Ramos (cell line): ENCODE data around the gene NAP1L4.

Experiments
- in situ Hi-C: fragments of 300-500 bp; cut with MboI; formaldehyde crosslinking; loops from one replicate; pipeline ENCODE4 v1.14.3; 2022; ENCODE audit warnings: low sequenced_read_pairs; ENCODE audit not compliant: unreplicated experiment

Gene NAP1L4

DNA sequence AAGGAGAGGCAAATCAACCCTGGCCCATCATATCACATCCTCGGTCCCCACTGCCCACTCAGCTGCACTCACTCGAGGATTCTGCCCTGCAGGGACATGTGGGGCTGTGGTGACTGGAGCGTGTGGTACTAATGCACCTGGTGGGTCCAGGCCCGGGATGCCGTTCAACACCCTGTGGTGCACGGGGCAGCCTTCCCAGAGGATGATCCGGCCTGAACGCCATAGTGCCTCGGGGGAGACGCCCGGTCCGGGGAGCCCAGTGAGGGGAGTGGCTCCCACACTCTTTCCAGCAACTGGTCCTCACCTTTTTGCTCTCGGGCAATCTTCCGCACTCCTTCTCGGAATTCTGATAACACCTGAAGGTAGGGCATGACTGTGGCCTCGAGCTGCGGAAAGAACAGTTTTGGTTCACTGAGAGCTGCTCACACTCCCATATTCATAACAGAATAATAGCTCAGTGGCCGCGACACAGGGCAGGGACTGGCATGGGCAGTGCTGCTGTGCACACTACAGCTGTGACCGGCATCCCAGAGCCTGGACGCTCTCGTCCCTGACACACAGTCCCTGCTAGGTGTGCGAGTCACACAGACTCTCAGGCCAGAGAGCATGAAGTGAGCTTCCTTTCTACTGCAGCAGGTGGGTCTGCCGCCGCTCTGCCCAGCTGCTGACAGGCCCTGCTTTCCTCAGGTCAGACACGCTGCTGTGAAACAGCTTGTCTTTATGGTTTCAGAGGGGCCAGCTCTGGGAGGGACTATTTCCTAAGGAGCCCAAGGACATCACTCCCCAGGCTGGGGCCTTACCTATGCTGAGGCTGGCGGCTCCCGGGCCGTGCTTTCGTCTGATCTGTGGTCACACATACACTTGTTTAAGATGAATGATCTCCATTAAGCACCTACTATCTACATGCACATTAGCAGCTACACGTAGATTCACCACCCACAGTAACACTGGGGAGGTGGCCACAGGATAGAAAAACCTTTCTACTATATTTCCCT lies 20.1 kb upstream of the NAP1L4 start:
- in situ Hi-C loops, result no loop called here

DNA sequence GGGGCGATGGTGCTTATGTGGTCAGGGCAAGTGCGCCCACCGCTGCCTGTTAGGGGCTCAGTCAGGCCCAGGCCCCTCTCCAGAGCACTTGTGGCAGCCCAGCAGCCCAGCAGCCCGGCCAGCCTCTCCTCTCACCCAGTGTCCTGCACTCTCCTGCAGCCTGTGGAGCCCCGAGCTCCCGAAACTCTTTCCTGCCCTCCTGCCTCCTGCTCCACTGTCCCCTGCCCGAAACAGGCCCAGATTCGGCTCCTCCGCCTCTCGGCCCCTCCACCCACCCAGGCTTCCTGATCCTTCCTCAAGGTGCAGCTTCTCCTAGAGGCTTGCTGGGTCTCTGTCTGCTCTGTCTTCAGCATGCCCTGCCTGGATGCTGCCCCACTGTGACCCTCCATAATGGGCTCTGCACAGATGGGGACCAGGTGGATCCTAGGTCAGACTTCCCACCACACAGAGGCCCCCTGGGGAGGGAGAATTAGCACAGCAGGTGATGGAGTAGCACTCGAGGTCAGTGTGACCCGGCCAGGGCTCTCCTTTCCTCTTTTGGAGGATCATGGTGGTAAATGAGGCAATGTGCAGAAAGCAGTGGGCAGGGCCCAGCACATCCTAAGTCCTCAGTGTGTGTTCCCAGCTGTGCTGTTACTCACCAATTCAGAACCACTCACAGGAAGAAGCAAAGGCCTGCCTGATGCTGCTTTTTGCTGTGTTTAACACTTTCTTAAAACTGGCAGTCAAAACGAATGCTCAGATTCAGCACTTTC lies 18.6 kb upstream of the NAP1L4 start:
- in situ Hi-C loops, result no loop called here

DNA sequence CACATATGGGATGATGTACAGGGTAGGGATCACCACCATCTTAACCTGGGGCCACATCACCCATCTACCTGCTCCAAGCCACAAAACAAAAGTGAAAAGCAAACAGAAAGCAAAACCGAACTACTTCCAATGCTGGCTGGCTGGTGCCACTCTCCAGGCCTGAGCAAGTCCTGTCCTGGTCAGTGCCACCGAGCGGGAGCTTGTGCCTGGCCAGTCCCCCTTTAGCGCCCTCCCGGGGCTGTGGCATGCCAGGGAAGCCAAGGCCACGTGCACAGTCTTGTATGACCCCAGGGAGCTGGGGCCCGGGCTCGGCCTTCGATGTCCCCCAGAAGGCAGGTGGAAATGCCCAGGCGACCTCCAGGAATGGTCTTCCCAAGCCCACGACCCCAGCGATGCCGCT lies 17.9 kb upstream of the NAP1L4 start:
- in situ Hi-C loops, result no loop called here

DNA sequence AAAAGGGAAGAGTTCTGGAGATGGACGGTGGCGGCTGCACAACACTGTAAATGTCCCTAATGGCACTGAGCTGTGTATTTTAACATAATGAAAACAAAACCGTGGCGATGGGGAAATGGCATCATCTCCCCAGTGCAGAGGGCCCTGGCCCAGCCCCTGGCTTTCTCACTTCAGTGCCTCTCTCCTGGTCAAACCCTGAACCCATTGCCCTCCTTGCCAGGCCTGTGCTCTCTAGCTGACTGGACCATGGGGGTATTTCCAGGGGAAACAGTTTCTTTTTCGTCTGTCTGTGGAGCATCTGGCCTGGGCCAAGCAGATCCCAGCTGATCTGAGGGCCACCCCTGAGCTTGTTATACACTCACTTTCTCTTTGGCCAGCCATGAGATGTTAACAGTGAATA lies 17.4 kb upstream of the NAP1L4 start:
- in situ Hi-C loops, result no loop called here

DNA sequence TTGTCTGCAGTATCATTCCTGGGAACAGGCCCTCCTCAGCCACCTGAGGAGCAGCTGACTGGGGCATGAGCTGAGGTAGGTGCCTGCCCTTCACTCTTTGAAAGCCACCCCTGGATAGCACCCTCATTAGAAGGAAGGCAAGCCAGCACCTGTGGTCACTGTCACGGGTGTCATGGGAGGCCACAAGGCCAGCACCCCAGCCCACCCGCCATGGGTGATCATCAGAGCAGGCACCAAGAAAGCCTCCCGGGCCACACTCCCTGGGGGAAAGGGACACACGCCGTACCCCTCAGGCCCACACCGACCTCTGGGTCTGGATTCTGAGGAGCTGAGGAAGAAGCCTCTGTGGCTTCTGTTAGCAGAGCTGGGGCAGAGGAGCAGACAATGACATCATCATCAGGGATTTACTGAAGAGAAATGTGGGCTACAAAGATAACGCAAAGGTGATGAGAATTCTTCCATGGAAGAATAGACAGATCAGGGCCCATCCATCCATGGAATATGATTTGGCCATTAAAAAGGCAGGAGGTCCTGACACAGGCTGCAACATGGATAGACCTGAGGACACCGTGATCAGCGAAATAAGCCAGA lies 16.7 kb upstream of the NAP1L4 start:
- in situ Hi-C loops, result no loop called here

DNA sequence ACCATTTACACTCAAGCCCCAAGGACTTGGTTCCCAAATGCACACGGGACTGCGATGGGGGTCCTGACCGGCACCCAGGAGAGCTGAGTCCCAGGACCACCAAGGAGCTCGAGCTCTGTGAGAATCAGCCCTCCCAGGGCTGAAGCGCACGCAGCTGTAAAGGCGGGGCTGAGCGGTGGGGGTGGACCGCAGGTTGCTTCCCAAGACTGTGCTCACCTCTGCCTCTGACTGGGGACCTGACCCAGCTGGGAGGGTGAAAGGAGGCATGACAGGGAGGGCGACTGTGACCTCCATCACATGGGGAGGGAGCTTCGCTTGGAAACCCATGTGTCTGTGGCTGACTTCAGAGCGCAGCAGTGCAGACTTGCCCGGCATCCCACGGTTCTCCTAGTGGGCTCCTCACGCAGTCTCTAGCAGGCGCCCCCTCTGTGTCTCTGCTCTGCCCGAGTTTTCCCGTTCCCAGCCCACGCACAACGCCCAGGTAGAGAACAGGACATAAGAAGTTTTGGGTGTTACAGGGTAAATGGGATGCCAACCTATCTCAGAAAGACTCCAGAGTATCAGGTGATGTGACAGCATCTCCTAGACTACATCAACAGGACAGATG lies 15.4 kb upstream of the NAP1L4 start:
- in situ Hi-C loops, result no loop called here

DNA sequence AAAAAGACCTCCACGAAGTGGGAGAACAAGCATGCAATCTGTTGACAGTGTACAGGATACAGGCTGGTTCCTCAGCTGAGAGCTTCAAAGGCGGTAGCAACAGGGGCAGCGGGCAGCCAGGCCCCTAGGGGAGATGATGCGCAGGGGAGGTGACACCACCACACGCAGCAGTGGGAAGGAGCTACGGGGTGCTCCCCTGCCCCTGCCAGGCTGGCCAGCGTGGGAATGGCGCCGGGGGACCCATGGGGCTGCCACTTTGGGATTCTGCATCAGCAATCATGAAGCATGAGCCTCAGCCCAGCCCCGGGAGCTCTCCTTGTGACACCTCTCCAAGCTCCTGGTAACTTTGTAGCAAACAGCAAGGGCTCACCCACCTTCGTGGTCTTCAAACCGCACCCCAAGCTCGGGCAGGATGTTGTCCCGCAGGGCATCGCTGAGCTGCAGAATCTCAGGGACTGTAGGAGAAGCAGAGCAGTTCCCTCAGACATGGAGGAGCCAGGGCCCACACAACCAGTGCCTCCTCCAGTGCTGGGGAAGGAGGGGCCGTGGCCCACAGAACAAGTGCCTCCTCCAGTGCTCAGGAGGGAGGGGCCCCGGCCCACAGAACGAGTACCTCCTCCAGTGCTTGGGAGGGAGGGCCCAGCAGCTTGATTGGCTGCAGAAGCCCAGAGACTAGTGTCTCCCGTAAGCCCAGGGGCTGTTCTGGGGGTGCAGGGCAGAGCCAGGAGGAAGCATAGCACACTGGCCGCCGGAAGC lies 14.6 kb upstream of the NAP1L4 start:
- in situ Hi-C loops, result no loop called here

DNA sequence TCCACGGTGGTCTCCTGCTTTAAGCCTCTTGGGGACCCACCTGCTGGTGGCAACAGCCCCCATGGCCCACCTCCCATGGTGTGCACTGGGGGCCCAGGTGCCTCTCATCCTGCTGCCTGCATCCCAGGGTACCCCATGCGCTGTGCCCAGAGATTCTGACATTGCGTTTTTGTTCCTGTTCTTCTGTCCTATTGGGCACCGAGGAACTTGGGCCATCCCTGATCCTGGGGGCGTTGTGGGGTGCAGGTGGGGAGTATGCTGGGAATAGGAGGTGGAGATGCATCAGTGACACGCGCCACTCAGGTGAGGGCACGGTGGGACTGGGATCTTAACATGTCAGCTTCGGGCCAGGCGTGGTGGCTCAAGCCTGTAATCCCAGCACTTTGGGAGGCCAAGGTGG lies 12.4 kb upstream of the NAP1L4 start:
- in situ Hi-C loops, result no loop called here

DNA sequence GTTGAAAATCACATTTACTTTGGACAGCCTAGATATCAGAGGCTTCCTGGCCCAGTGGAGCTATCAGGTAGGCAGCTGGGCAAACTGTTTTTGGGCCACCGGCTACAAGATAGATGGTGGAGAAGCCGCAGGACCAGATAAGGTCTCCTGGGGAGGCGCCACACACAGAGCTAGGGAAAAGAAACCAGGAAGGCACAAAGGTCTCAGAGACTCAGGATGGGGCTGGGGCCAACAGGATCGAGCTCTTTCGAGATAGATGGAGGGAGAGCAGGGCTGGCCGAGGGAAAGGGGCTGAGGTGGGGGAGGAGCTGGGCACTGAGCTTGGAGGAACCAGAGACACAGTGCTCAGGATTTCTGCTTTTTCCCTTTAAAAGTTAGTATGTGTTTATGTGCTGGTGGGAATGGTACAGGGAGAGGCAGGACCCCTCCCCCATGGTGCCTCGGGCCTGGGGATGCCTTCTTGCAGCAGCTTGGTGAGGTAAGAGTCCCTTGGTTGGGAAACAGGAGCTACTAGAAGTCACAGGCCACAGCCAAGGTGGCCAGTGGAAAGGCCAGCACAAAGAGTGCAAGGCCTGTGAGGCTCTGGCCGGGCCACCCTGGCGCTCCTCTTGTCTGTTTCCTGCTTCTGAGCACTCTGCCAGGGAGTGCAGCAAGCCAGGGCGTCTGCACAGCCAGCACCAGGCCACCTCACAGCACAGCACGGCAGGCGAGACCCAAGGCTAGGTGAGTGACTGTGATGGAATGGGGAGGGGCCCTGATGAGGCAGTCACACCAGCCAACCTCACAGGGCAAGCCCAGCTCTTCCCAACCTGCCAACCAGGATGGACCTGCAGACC lies 11.5 kb upstream of the NAP1L4 start:
- in situ Hi-C loops, result no loop called here

DNA sequence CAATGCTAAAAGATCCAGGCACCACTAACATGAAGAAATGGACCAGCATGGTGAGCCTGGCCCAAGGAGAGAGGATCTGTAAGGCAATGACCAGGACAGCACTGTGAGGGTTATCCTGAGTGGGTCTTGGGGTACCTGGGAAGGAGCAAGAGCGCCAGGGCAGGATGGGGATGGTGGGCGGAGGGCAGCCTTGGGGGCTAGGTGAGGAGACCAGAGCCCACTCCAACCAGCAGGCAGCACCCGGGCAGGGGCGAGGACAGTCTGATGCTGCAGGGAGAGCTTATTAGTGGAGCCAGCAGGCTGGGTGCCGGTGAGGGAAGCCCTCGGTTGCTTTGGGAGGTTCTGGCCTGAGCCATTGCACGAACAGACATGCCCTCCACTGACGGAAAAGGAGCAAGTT lies 10.7 kb upstream of the NAP1L4 start:
- in situ Hi-C loops, result no loop called here

DNA sequence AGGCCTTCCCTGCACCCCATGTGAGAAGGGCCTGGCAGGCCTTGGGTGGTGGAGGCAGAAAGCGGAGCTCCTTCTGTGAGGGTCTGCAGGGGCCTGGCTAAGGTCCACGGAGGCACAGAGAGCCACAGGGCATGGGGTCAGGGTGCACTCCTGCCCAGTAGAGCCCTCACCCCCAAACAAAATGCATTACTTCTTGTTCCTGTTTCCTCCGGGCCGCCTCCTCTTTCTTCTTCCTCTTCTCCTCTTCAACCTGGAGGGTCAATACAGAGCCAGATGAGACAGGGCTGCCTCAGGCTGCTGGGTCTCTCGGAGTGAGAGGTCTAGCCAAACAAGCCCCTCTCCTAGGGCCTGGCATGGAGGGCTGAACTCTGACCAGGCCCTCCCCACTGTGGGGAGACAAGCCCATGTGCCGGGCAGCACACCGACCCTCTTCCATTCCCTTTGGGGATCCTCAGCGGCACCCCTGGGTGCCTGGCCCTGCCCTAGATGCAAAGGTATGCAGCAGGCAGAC lies 10.3 kb upstream of the NAP1L4 start:
- in situ Hi-C loops, result no loop called here

DNA sequence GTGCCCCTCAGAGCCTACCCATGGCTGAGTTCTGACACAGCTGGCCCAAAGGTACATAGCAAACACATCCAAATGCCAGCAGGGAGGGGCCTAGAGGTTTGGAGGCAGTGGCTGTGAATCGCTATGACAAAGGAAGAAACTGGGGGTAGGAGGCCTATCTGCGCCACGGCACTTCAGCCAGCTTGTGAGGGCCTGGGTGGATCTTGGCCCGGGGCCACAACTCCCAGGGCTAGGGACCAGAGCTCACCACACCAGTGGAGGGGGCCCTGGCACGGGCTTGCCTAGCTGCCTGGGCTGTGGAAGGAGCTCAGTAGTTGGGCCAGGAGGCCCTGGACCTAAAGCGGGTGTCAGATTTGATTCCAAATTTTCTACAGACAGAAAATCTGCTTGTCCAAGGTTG lies 9.4 kb upstream of the NAP1L4 start:
- in situ Hi-C loops, result no loop called here

DNA sequence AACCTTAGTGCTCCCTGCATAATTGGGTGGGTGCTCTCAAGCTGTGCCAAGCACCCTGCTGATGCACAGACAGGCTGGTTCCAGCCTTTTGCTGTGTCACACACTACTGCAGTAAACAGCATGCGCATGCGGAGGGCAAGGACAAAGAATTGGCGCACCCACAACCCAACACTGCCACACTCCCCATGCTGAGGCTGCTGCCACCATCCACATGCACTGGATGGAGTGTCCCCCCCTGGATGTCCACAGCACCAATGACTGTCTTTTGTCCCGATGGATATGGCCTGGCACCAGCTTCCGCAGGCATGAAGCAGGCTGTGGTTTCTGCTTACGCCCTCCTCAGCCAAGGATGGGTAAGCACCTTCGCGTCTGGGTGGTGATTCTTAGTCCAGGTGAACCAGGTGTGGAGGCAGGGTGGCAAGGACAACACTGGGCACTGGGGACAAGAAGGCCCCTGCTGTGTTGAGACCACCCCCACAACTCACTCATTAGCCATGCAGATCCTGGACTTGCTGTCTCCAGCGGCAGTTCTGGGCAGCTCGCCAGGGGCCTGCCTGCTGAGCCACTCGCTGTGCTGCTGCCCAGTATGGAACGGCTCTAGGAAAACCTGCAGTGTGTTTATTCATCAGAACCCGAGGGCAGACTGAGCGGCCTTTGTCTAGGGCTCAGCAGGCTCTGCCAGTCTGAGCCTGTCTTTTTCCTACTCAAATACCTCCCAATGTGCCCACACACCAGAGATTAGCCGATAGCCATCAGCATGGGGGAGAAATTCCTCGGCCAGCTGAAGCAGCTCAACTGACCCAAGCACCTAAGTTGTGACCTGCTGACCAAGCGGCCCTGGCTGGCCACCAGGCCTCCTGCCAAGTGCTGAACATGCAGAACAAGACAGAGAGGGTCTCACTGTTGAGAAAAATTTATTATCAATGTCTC lies 8.2 kb upstream of the NAP1L4 start:
- in situ Hi-C loops, result no loop called here

DNA sequence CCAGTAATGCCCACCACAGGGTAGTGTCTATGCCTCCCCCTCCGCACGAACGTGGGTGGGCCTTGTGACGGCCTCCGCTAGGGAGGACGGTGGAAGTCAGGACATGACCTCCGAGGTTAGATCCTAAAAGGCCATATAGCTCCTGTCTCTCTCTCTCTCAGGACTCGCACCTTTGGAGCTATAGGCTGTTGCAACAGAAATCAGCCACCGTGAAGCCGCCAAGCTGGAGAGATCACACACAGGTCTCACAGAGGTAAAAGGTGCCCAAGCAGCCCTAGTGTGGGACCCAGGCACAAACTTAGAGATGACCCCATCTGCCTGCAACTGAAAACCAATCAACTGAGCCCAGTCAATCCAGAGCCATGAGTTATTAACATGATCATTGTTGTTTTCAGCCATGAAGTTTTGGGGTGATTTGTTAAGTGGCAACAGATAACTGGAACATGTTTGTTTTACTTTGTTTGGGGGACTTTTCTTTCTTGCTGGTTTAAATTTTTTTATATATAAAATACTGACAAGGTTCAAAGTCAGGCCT lies 7.4 kb upstream of the NAP1L4 start:
- in situ Hi-C loops, result loop anchor here (25.0 kb wide), 1 partner anchor 738 kb away; no protein-coding TSS in a partner anchor

DNA sequence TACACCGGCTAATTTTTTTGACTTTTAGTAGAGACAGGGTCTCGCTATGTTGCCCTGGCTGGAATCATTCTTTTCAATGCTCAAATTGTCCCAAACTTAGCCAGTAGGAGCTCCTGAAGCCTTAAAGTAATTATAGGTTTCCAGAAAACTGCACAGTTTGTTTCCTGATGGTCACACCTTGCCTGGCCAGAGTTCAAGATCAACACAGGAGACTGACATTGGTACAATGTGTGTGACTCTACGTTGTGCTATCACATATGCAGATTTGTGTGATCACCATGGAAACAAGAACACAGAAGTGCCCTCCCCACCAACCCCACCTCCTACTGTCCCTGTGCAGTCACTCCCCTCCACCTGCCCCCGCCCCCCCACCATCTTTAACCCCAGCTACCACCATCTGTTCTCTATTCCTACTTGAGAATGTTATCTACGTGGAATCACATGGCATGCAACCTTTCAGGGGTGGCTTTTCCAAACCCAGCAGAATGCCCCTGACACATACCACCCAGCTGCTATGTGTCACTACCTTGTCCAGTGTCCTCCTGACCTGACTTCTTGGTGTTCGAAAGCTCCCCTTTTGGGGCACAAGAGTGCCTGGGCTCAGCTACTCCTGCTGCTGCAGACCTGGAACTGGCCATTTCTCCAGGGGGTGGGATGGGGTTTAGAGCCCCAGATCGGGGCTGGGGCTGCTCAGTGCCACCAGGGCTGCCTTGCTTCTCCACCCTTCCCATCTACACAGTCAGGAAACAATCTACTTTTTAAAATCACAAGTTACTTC lies 6.1 kb upstream of the NAP1L4 start:
- in situ Hi-C loops, result loop anchor here (25.0 kb wide), 1 partner anchor 739 kb away; no protein-coding TSS in a partner anchor

DNA sequence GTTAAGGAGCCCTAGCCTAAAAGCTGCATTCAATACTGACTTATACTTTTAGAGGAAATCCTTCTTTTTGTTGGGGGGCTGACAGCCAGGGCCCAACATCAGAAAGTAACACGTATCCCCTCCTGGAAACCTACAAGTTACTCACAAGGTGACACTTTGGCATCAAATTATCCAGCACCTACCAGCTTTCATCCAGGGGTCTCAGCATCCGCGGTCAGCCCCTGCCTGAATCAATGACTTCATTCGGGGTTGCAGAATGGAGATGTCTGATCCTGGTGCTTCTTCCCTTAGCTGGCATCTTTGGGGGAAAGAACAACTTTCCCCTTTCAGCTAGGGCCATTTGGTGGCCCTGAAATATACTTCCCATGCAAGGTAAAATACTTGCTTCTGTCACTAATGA lies 5.3 kb upstream of the NAP1L4 start:
- in situ Hi-C loops, result loop anchor here (25.0 kb wide), 1 partner anchor 740 kb away; no protein-coding TSS in a partner anchor

DNA sequence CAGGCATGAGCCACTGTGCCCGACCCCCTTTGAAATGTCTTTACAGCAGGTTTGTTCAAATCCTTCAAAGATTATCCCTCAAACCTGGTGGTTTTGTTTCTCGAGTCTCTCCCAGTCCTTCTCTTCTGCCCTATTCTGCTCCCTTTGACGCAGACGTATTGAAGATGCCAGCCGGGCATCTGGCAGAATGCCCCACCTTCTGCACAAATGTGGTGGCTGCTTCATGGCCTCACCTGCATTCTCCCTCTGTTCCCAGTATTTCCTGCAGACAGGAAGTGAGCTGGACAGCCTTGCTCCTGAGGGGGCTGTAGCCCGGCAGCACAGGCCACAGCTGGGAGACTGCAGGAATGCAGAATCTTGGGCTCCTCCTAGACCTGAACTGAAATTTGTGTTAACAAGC lies 4.8 kb upstream of the NAP1L4 start:
- in situ Hi-C loops, result loop anchor here (25.0 kb wide), 1 partner anchor 740 kb away; no protein-coding TSS in a partner anchor
